Endothelial cell of umbilical vein (primary cell): ENCODE measurements around the gene SMC1B. TPM values are rescaled to one million over a fixed set of nuclear protein-coding genes. Genes with fewer than 3 reads are reported as not detected.

ENCODE experiments used
- BruUV-seq: library from RNA; stranded (reverse); fragments of 400-500 nt; replicated peaks from 2 replicates; lab custom pipeline; 2021; lab: Mats Ljungman, UMichigan
- CTCF ChIA-PET: fragments of 300-600, 350-600 bp; sonication (Branson Sonifier 250); formaldehyde crosslinking; loops from one replicate; lab custom pipeline; 2021; ENCODE audit warnings: antibody characterized with exemption, inconsistent platforms; lab: Charles Lee
- POLR2A ChIA-PET: fragments of 300-600, 350-600 bp; sonication (Branson Sonifier 250); formaldehyde crosslinking; loops from one replicate; lab custom pipeline; 2021; ENCODE audit warnings: antibody characterized with exemption, inconsistent platforms; lab: Charles Lee
- DNase-seq: peaks from one replicate; pipeline ENCODE4 v3.0.0-alpha.2; 2011; ENCODE audit warnings: low read depth, low spot score
- FAIRE-seq: peaks from 2 replicates; lab custom pipeline; 2011; peaks lifted over from hg19 to GRCh38; lab: Jason Lieb, UNC
- H2AFZ ChIP-seq: 2 replicates; pipeline ENCODE4 v1.6.0; 2012; ENCODE audit warnings: low read depth, low read length, control low read depth, inconsistent platforms
- H3K27ac ChIP-seq: 2 replicates; pipeline ENCODE4 v1.5.1; 2011; ENCODE audit warnings: low read depth, mild to moderate bottlenecking, control low read depth, low read length, moderate library complexity; ENCODE audit not compliant: insufficient read depth
- H3K27me3 ChIP-seq, 2 experiments: 2 replicates each; pipeline versions ENCODE4 v1.6.0 to v1.6.1; 2011; ENCODE audit warnings: low read length in 2 of 2, mixed read lengths in 1 of 2; ENCODE audit not compliant: control insufficient read depth in 2 of 2, insufficient read depth in 2 of 2
- H3K36me3 ChIP-seq, 2 experiments: 2 replicates in 1 of 2; 3 replicates in 1 of 2; pipeline ENCODE4 v1.5.1; 2011; ENCODE audit warnings: low read length in 2 of 2, mild to moderate bottlenecking in 1 of 2, moderate library complexity in 1 of 2; ENCODE audit not compliant: control insufficient read depth in 2 of 2, insufficient read depth in 2 of 2; ENCODE audit errors: extremely low read depth in 1 of 2
- H3K4me1 ChIP-seq: 3 replicates; pipeline ENCODE4 v1.5.1; 2011; ENCODE audit warnings: mild to moderate bottlenecking, low read length; ENCODE audit not compliant: control insufficient read depth, insufficient read depth; ENCODE audit errors: extremely low read depth
- H3K4me2 ChIP-seq: 2 replicates; pipeline ENCODE4 v1.6.1; 2011; ENCODE audit warnings: low read length, control low read depth, mixed read lengths; ENCODE audit not compliant: insufficient read depth
- H3K4me3 ChIP-seq, 3 experiments: fragments of 200-600 bp in 1 of 3; sonication (generic), shearing (Covaris generic) in 1 of 3; replicated peaks in 1 of 3; 2 replicates each; pipeline ENCODE4 v1.5.1; 2011 to 2016; ENCODE audit warnings: control low read depth in 3 of 3, low read length in 3 of 3, mild to moderate bottlenecking in 2 of 3, inconsistent platforms in 1 of 3, low read depth in 1 of 3, moderate library complexity in 1 of 3; ENCODE audit not compliant: insufficient read depth in 1 of 3
- H3K79me2 ChIP-seq: 2 replicates; pipeline ENCODE4 v1.6.0; 2012; ENCODE audit warnings: low read length, inconsistent platforms; ENCODE audit not compliant: control insufficient read depth, insufficient read depth
- H3K9ac ChIP-seq: replicated peaks from 2 replicates; pipeline ENCODE3; 2011; ENCODE audit warnings: low read length, control low read depth; ENCODE audit not compliant: insufficient read depth; ENCODE audit errors: extremely low read depth
- H3K9me1 ChIP-seq: replicated peaks from 3 replicates; pipeline ENCODE4 v1.6.0; 2011; ENCODE audit warnings: mild to moderate bottlenecking, low read length; ENCODE audit not compliant: control insufficient read depth, insufficient read depth; ENCODE audit errors: extremely low read depth
- H3K9me3 ChIP-seq: replicated peaks from 2 replicates; pipeline ENCODE4 v1.5.1; 2012; ENCODE audit warnings: low read length, inconsistent platforms; ENCODE audit not compliant: control insufficient read depth, insufficient read depth
- H4K20me1 ChIP-seq: replicated peaks from 2 replicates; pipeline ENCODE3; 2011; ENCODE audit warnings: mild to moderate bottlenecking, low read length; ENCODE audit not compliant: control insufficient read depth, insufficient read depth; ENCODE audit errors: extremely low read depth
- EZH2 ChIP-seq: IDR thresholded peaks from 2 replicates; pipeline ENCODE4 v1.6.1; 2012; ENCODE audit warnings: borderline replicate concordance, low read depth, mild to moderate bottlenecking, moderate library complexity, low read length, inconsistent platforms; ENCODE audit not compliant: severe bottlenecking
- FOS ChIP-seq: IDR thresholded peaks from 2 replicates; pipeline ENCODE4 v1.6.1; 2011; ENCODE audit warnings: mild to moderate bottlenecking, low read length, moderate library complexity, borderline replicate concordance; ENCODE audit not compliant: insufficient read depth
- GATA2 ChIP-seq: IDR thresholded peaks from 2 replicates; pipeline ENCODE4 v1.7.0; 2011; ENCODE audit warnings: low read depth, mild to moderate bottlenecking, moderate library complexity, mixed read lengths, low read length; ENCODE audit not compliant: insufficient read length, insufficient read depth
- JUN ChIP-seq: IDR thresholded peaks from 2 replicates; pipeline ENCODE4 v1.6.1; 2011; ENCODE audit warnings: borderline replicate concordance, low read depth; ENCODE audit not compliant: insufficient read length, insufficient read depth
- MYC ChIP-seq: IDR thresholded peaks from one replicate; pipeline ENCODE4 v1.6.1; 2011; ENCODE audit warnings: mild to moderate bottlenecking, low read depth, low read length
- POLR2A ChIP-seq: IDR thresholded peaks from 2 replicates; pipeline ENCODE4 v1.6.1; 2012; ENCODE audit warnings: low read depth, mild to moderate bottlenecking, control low read depth, low read length
- POLR2AphosphoS5 ChIP-seq: IDR thresholded peaks from 2 replicates; pipeline ENCODE4 v1.6.1; 2012; ENCODE audit warnings: low read depth, mild to moderate bottlenecking, control low read depth, low read length, moderate library complexity; ENCODE audit not compliant: insufficient read depth
- dilution Hi-C: fragments of 300-500 bp; cut with MboI; formaldehyde crosslinking; loops from one replicate; pipeline ENCODE4 v1.15.0; 2019; ENCODE audit warnings: low sequenced_read_pairs; ENCODE audit not compliant: extremely low pct_ligation_motif_present
- intact Hi-C: fragments of 100-400 bp; cut with micrococcal nuclease; formaldehyde crosslinking; loops from one replicate; pipeline ENCODE4 v1.10.0; 2022
- polyA plus RNA-seq, 4 experiments: library from polyadenylated mRNA; depleted of rRNA in 3 of 4; stranded (reverse) in 3 of 4; unstranded in 1 of 4; fragments of >200 nt; gene quantifications; 2 replicates each; pipeline versions ENCODE4 v1.2.1 to v1.2.3, GENCODE V29; 2011 to 2012; ENCODE audit warnings: missing spikeins in 1 of 4
- total RNA-seq: library from RNA; stranded (reverse); gene quantifications from 2 replicates; pipeline ENCODE4 v1.2.3, GENCODE V29; 2021
- TF ChIP-seq, protein P1 (sequence below): IDR thresholded peaks from 2 replicates; pipeline ENCODE4 v1.6.1; 2011; ENCODE audit not compliant: insufficient read depth, insufficient read length
- TF ChIP-seq, protein P2 (sequence below), 2 donors: IDR thresholded peaks; 1 replicate in 1 of 2; 2 replicates in 1 of 2; pipeline ENCODE4 v1.5.1; 2011; ENCODE audit warnings: low read length in 2 of 2, mild to moderate bottlenecking in 2 of 2, moderate library complexity in 2 of 2, control low read depth in 1 of 2, inconsistent platforms in 1 of 2, low read depth in 1 of 2; ENCODE audit not compliant: insufficient read depth in 1 of 2; ENCODE audit errors: extremely low read depth in 1 of 2

Gene SMC1B
- total and polyA plus RNA-seq, 2 donors (not counting 3 experiments of a cell fraction or from before 2014, with no cell fraction given): 0.07 TPM; not detected in 1

DNA sequence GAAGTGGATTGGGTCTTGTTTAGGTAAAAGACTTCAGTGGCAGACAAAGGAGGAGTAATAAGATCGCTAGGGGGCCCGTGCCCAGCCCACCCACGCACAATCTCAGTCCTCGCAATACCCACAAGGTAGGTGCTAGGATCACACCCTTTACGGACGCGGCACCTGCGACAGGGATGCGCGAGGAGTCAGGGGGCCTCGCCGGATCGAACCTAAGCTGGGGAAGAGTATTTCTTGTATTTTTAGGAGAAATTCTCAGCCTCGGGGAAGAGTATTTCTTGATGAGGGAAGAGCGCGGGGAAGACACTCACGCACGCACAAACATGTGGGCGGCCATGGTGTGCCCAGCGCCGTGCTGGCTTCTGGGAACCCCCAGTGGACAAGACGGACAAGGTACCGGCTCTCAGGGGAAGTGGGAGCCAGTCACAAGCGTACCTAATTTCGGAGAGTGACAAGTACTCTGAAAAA, 104.4 kb downstream of the SMC1B start:
- CTCF ChIA-PET: no interaction called here
- Histone ChIP-seq H3K4me2 (peak overlapping the region; percentile 29), H3K9me1 (no peaks in the 10 kb centered on the region), H3K27me3 (no peaks in the 10 kb centered on the region), H3K36me3 (no peaks in the 10 kb centered on the region), H3K9ac (peak overlapping the region; percentile 27), H2AFZ (peak overlapping the region; percentile 85), H3K79me2 (peaks cover 27% of the 10 kb centered on the region), H3K9me3 (no peaks in the 10 kb centered on the region), H3K27ac (peak overlapping the region; percentile 9), H3K4me1 (peaks cover 19% of the 10 kb centered on the region), H3K4me3 (peak overlapping the region in 2 of 3 experiments; percentile 7 to 98), H4K20me1 (no peaks in the 10 kb centered on the region)
- TF ChIP-seq MYC: no peak
- TF ChIP-seq JUN: no peak
- TF ChIP-seq GATA2: no peak
- TF ChIP-seq, protein P1, sequence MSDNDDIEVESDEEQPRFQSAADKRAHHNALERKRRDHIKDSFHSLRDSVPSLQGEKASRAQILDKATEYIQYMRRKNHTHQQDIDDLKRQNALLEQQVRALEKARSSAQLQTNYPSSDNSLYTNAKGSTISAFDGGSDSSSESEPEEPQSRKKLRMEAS: no peak
- TF ChIP-seq FOS: no peak
- no peak for TF ChIP-seq POLR2A
- TF ChIP-seq EZH2: no peak
- FAIRE-seq (no peak), DNase-seq (no peak)
- dilution Hi-C loops (no loop called here), intact Hi-C loops (loop anchor here (1.0 kb wide), 4 partner anchors 9 to 126 kb away; partner anchors contain the start of genes RIBC2 and SMC1B)
- no TSS peak for BruUV-seq
- POLR2A ChIA-PET: no interaction called here

DNA sequence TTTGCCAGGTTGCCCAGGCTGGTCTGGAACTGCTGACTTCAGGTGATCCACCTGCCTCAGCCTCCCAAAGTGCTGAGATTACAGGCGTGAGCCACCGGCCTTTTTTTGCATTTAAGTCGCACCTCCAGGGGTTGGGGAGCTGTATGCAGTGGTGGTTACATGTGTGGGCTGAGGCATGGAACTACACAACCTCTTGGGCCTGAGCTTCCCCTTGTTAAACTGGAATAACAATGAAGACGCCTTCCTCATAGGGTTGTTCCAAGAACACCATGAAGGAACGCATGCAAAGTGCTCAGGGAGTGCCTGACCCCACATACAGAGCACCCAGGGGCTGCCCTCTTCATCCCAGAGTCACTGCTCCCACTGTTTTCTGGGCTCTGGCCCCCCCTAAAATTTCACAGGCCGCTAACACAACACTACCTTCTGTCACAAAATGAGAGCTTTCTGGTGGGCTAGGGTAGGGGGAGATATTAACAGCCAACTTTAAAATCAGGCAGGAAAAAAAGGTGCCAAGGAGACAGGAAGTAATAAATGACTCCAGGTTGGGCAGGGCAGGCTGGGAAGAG, 104.9 kb downstream of the SMC1B start:
- no peak overlapping the region for H3K4me2 ChIP-seq
- TF ChIP-seq MYC (no peak), JUN (no peak), GATA2 (no peak), POLR2A (no peak), FOS (no peak), EZH2 (no peak), POLR2AphosphoS5 (no peak)
- TF ChIP-seq, protein P2, sequence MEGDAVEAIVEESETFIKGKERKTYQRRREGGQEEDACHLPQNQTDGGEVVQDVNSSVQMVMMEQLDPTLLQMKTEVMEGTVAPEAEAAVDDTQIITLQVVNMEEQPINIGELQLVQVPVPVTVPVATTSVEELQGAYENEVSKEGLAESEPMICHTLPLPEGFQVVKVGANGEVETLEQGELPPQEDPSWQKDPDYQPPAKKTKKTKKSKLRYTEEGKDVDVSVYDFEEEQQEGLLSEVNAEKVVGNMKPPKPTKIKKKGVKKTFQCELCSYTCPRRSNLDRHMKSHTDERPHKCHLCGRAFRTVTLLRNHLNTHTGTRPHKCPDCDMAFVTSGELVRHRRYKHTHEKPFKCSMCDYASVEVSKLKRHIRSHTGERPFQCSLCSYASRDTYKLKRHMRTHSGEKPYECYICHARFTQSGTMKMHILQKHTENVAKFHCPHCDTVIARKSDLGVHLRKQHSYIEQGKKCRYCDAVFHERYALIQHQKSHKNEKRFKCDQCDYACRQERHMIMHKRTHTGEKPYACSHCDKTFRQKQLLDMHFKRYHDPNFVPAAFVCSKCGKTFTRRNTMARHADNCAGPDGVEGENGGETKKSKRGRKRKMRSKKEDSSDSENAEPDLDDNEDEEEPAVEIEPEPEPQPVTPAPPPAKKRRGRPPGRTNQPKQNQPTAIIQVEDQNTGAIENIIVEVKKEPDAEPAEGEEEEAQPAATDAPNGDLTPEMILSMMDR (IDR thresholded peaks at IDR 0.05; ENCODE audit: extremely low read depth in 1 of 2, insufficient read depth in 1 of 2, low read depth in 1 of 2, low read length in 2 of 2): no peak
- TF ChIP-seq, protein P1: no peak
- H3K9me1 ChIP-seq: no peaks in the 10 kb centered on the region
- no peak overlapping the region for H3K4me3 ChIP-seq
- DNase-seq (no peak), FAIRE-seq (no peak)
- no TSS peak for BruUV-seq
- H4K20me1 ChIP-seq: no peaks in the 10 kb centered on the region
- H2AFZ ChIP-seq: peak overlapping the region; percentile 85
- peaks cover 26% of the 10 kb centered on the region for H3K79me2 ChIP-seq
- H3K9me3 ChIP-seq: no peaks in the 10 kb centered on the region
- no peaks in the 10 kb centered on the region for H3K27me3 ChIP-seq
- H3K36me3 ChIP-seq: no peaks in the 10 kb centered on the region
- no peak overlapping the region for H3K9ac ChIP-seq
- intact Hi-C loops: no loop called here
- peaks cover 15% of the 10 kb centered on the region for H3K4me1 ChIP-seq
- CTCF ChIA-PET: interaction anchor here (1.1 to 1.3 kb wide), 2 partner anchors 9 to 32 kb away, joined by 3 to 4 read pairs; no protein-coding TSS in a partner anchor
- H3K27ac ChIP-seq: no peak overlapping the region
- POLR2A ChIA-PET: no interaction called here
- dilution Hi-C loops: no loop called here
